DMS153 treated with DMSO at 0.1 percent for 48 hours (cell line): ENCODE results near the gene ZNF3.
A peak's percentile ranks its signal among the peaks of the same experiment; 100 is the strongest.

Source experiments
- DNase-seq: peaks from one replicate; lab custom pipeline; 2025; ENCODE audit not compliant: unreplicated experiment; lab: John Stamatoyannopoulos, UW

The ZNF3 gene

DNA sequence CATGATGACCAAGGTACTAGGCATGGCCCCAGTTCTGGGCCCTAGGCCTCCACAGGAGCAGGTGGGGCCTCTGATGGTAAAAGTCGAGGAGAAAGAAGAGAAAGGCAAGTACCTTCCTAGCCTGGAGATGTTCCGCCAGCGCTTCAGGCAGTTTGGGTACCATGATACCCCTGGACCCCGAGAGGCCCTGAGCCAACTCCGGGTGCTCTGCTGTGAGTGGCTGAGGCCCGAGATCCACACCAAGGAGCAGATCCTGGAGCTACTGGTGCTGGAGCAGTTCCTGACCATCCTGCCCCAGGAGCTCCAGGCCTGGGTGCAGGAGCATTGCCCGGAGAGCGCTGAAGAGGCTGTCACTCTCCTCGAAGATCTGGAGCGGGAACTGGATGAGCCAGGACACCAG is 24.5 kb downstream of the ZNF3 start:
- no peak for DNase-seq

DNA sequence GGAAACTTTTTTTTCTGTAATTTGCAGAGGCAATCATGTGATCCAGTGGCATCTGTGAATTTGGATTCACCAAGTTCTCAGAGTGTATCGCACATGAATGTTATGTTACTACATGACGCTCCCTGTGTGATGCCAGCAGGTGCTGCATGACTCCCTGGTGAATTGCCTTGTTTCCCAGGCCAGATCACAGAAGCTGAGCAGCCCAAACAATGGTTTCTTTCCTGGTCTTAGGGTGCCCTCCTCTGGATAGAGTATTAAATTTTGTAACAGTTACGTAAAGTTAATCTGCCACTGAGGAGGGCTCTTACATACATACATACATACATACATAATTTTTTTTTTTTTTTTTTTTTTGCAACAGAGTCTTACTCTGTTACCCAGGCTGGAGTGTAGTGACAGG is 28.3 kb downstream of the ZNF3 start:
- DNase-seq = peak; percentile 44

DNA sequence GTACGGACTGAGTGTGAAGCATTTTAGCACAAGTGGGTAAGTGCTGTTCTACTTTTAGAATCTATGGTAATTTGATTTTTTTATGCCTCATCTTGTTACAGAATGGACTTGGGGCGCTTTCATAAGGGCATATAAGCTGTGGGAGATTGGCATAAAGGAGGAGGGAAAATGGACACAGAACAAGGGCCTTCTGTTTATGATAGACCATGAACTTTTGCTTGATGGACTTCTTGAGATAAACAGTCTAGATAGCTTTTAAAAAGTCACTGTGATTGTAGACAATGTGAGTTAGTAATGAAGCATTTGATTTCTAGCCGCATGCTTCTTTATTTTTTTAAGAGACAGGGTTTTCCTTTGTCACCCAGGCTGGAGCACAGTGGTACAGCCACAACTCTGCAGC is 29.9 kb downstream of the ZNF3 start:
- no peak for DNase-seq

DNA sequence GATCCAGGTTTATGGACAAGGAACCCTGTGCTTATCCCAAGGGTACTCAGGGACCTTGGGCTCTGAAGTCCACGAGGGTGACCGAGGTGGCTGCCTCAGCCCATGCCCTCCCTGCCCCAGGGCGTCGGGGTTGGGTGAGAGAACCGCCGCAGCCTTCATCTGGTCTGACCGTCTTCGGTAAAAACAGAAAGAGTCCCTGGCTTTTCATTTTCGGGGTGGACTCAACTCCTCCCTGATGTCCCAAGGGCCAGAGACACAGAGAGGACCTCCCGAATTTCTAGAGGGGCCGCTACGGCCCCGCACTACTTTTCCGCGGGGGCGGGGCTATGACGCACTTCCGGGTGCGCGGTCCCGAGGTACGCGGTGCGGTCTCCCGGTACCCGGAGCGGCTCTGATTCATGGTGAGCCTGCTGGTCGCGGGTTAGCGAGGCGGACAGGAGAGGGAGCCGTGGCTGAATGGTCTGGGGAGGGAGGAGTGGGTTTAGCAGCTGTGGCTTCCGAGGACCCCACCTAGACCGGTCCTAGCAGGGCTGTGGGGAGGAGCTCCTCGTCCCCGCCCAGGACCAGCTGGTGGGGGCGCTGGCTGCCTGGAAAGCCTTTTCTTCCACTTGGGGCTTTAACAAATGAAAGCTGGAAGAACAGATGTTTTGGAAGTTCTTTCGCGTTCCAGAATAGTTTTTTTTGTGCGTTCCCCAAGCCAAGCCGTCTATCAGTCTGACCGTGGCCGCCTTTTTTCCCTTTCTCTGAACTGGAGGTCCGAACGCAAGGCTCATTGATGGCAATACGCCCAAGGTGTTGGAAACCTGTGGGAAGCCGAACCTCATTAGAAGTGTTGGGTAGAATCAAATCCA is 31.9 kb downstream of the ZNF3 start, which contains the start of gene ZSCAN21:
ZSCAN21 (plus strand) TSS at position 334 of the 851 bp plus-strand sequence. CDS start 7,233 bp downstream, outside the sequence.
- peak; percentile 48 for DNase-seq

DNA sequence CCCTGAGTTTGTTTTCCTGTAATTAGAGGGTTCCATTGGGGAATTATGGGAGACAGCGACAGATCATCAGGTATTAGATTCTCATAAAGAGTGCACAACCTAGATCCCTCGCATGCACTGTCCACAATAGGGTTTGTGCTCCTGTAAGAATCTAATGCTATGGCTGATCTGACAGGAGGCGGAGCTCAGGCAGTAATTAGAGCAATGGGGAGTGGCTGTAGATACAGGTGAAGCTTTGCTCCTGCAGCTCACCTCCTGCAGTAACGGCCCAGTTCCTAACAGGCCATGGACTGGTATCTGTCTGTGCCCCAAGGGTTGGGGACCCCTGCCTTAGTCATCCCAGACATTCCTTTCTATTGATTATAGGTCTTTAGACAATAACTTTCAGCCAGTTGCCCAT is 32.8 kb downstream of the ZNF3 start:
- DNase-seq = no peak

DNA sequence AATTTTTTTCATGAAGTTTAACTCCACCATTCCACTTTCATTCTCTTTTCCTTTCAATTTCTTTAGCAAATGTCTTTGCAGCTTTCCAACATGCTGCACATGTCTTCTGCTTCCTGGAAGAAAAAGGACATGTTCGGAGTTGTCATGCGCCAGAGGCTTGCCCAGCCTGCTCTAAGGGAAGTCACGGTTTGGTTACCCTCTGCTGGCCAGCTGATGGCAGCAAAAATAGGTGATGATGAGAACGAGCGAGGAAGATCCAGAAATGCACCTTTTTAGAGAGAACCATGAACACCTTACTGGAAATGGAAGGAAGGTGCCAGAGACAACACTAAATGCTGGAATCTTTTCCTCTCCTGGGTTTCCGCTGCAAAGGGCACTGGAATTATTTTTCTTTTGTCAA is 36.8 kb downstream of the ZNF3 start:
- DNase-seq = no peak

DNA sequence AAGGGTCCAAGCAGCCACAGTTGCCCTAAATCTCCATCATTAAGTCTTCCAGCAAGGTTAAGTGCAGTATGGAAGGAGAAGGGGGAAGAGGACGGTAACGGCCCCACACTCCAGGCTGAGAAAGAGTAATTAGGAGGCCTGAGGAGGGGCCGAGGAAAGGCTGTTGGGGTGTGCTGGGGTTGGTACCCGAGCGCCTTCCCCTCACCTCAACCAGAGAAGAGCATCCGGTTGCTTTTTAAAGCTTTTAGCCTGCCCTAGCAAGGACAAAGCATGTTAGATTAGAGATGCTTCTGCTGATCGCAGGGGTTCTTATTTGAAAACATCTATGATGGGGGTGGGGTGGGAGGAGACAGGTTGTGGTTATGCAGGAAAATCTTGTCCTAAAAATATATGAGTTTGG is 40.9 kb downstream of the ZNF3 start:
- DNase-seq = no peak

DNA sequence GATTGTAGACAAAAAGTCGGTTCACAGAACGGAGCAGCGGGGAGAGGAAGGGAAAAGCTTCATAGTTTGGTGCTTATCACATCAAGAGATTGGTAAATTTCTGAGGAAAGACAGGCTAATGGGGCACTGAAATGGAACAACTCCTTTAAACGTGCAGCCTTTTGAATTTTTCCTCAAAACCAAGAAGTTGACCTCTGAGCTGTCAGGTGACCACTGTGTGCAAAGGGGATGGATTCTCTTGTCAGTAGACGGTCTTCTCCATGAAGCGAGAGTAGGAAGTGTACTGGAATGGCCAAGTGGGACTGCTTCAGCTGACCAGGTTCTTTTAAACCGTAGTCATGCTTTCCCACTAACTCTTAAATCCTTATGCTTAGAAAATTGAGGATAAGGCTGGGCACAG is 43.2 kb downstream of the ZNF3 start:
- no peak for DNase-seq

DNA sequence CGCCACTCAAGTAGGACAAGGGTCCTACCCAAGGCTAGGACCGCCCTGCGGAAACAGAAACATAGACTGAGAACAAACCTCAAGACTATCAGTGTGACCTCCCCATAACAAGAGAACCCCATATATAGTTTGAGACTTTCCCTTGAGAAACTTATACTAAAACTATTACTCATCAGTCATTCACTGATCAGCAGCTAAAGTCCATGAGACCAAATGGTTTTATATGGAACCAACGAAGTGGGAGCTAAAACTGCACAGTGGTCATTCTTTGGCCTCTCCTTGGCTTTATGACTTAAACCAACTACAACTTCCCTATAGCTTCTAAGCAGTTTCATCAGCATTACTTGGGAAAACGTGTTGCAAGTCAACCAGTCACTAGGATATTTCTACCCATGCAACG is 45.6 kb downstream of the ZNF3 start:
- DNase-seq = no peak

DNA sequence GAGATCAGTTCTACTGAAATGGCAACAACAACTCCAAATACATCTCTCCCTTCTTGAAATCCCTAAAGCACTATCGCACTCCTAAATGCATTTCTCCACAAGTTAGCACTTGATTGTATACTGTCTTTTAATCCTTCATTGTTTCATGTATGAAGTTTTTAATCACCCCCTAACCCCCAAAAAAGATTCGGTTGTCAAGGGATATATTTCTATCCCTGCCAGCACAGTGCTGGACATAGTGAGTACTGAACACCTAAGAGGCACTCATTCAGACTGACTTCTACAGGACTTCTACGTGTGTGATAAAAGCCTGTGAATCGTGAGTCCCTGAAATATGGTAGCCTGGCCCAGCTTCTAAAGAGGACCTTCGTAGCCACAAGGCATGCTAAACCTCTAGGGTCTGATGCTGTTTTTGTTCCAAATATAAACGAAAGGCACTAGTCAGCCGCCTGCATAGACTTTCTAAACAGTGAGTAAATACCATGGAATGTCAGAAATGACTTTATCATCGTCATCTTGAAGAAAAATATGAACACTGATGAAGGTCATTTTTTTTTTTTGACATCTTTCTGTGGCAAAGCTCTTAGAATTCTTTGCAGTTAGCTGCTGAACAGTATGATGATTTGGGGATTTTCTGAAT is 46.5 kb downstream of the ZNF3 start:
- DNase-seq = no peak

DNA sequence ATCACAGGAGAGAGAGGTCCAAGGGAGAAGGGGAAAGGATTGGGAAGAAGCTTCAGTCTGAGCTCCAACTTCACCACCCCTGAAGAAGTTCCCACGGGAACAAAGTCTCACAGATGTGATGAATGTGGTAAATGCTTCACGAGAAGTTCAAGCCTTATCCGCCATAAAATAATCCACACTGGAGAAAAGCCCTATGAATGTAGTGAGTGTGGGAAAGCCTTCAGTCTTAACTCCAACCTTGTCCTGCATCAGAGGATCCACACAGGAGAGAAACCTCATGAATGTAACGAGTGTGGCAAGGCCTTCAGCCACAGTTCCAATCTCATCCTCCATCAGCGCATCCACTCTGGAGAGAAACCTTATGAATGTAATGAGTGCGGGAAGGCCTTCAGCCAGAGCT is 48.0 kb downstream of the ZNF3 start:
- DNase-seq = no peak

DNA sequence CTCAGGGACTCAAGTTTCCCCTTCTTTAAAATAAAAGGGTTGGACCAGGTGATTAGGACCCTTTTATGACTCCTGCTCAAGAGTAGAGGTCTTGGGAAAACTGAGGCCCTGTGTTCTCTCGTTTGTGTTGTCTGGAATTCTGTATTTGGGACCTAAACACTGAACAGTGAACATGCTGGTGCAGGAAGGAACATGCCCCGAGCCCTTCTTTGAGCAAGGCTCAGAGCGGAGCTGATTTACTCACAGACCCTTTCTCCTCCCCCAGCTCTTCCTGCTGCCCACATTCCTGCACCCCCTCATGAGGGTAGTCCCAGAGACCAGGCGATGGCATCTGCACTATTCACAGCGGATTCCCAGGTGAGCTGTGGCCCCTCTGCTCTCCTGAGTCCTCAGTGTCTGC is 51.9 kb downstream of the ZNF3 start:
- no peak for DNase-seq

DNA sequence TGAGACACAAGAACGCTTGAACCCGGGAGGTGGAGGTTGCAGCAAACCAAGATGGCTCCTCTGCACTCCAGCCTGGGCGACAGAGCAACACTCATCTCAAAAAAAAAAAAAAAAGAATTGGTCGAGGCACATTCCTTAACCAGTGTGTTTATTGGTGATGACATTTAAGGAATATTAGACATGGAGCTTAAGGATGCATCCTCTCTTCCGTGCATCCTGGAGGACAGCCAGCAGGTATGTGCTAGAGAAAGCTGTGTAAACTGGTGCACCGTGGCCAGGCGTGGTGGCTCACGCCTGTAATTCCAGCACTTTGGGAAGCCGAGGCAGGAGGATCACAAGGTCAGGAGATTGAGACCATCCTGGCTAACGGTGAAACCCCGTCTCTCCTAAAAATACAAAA is 54.3 kb downstream of the ZNF3 start:
- DNase-seq = no peak

DNA sequence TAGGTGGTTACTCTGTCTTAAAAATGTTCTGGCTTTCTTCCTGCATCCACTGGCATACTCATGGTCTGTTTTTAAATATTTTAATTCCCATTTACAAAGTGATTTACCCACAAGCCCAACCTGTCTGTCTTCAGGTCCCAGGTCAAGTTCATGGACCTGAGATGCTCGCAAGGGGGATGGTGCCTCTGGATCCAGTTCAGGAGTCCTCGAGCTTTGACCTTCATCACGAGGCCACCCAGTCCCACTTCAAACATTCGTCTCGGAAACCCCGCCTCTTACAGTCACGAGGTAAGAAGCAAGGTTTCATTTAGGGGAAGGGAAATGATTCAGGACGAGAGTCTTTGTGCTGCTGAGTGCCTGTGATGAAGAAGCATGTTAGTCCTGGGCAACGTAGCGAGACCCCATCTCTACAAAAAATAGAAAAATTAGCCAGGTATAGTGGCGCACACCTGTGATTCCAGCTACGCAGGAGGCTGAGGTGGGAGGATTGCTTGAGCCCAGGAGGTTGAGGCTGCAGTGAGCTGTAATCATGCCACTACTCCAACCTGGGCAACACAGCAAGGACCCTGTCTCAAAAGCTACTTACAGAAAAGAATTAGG is 57.4 kb downstream of the ZNF3 start:
- DNase-seq = no peak

DNA sequence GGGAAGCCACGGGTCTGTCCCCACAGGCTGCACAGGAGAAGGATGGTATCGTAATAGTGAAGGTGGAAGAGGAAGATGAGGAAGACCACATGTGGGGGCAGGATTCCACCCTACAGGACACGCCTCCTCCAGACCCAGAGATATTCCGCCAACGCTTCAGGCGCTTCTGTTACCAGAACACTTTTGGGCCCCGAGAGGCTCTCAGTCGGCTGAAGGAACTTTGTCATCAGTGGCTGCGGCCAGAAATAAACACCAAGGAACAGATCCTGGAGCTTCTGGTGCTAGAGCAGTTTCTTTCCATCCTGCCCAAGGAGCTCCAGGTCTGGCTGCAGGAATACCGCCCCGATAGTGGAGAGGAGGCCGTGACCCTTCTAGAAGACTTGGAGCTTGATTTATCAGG is 58.0 kb downstream of the ZNF3 start:
- no peak for DNase-seq

DNA sequence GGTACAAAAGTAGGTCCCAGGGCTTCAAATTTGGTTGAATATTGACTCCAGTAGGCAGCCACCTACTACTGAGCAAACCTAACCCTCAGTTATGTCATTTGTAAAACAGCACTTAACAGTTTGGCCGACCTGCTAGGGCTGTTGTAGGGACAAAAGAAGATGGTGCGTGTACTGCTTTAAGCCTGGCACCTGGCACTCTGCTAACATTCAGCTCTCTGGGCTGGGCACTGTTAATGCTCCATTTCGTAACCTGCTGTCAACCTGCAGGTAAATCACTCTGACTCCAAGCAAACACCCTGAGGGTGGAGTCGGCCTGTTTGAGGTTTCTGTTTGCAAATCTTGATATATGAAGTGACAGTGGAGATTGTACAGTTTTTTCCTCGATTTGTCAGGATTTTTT is 58.9 kb downstream of the ZNF3 start:
- no peak for DNase-seq

DNA sequence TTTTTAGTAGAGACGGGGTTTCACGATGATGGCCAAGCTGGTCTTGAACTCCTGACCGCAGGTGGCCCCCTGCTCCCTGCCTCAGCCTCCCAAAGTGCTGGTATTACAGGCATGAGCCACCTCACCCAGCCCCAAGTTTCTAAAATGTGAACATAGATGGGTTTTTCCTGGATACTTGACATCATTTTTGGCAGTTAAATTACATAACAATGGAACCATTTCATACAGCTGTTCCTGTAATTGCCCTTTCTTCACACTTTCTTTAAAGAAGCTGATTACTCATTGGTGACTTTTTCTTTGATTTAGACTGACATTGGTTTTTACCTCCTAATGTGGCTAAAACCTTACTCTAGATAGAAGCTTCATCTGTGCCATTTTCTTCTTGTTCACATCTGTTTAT is 60.2 kb downstream of the ZNF3 start:
- no peak for DNase-seq
